WTC11 (cell line): ENCODE results near the gene ASMTL. TPM values are rescaled to one million over a fixed set of nuclear protein-coding genes. Genes with fewer than 3 reads are reported as not detected.

Experiments used
- ATAC-seq: fragments of 200-7000 bp; cut with Tn5 transposase; 2 replicates; pipeline ENCODE4 v1.10.0; 2021; ENCODE audit warnings: mild to moderate bottlenecking, moderate library complexity
- CTCF ChIA-PET: fragments of 300-600 bp; sonication (Branson Sonifier 250); formaldehyde crosslinking; loops from one replicate; lab custom pipeline; 2021; ENCODE audit warnings: antibody characterized with exemption; lab: Charles Lee
- POLR2A ChIA-PET: fragments of 350-600 bp; sonication (Branson Sonifier 250); formaldehyde crosslinking; loops from one replicate; lab custom pipeline; 2021; ENCODE audit warnings: antibody characterized with exemption; lab: Charles Lee
- DNase-seq: peaks from one replicate; pipeline ENCODE4 v3.0.0; 2021; ENCODE audit warnings: low spot score
- H3K27ac Mint-ChIP-seq: 2 replicates; pipeline ENCODE4 v1.8.0; 2021; ENCODE audit warnings: mixed read lengths
- H3K27me3 Mint-ChIP-seq: 2 replicates; pipeline ENCODE4 v1.8.0; 2021; ENCODE audit warnings: low read depth, mild to moderate bottlenecking, moderate library complexity, mixed read lengths
- H3K36me3 Mint-ChIP-seq: 2 replicates; pipeline ENCODE4 v1.8.0; 2021; ENCODE audit warnings: mixed read lengths
- H3K4me1 Mint-ChIP-seq: 2 replicates; pipeline ENCODE4 v1.8.0; 2022; ENCODE audit warnings: mixed read lengths
- H3K4me3 Mint-ChIP-seq: 2 replicates; pipeline ENCODE4 v1.8.0; 2021; ENCODE audit warnings: mild to moderate bottlenecking, moderate library complexity, mixed read lengths
- H3K9me3 Mint-ChIP-seq: 2 replicates; pipeline ENCODE4 v1.8.0; 2021; ENCODE audit warnings: mixed read lengths
- NR3C1 ChIP-seq: sonication (generic); formaldehyde crosslinking; conservative IDR thresholded peaks from 2 replicates; pipeline ENCODE4 v1.8.1; 2023; ENCODE audit warnings: low read depth, mild to moderate bottlenecking, missing genetic modification reagents
- TEAD4 ChIP-seq: sonication (generic); formaldehyde crosslinking; IDR thresholded peaks from 2 replicates; pipeline ENCODE4 v1.8.0; 2022; ENCODE audit warnings: mild to moderate bottlenecking, missing genetic modification reagents
- ZNF121 ChIP-seq: sonication (generic); formaldehyde crosslinking; IDR thresholded peaks from 2 replicates; pipeline ENCODE4 v1.8.0; 2023; ENCODE audit warnings: missing genetic modification reagents
- ZNF138 ChIP-seq: sonication (generic); formaldehyde crosslinking; conservative IDR thresholded peaks from 2 replicates; pipeline ENCODE4 v1.8.1; 2022; ENCODE audit warnings: mild to moderate bottlenecking, moderate library complexity, missing genetic modification reagents
- ZNF263 ChIP-seq: sonication (generic); formaldehyde crosslinking; IDR thresholded peaks from 2 replicates; pipeline ENCODE4 v1.8.1; 2022; ENCODE audit warnings: low read depth, mild to moderate bottlenecking, moderate library complexity, missing genetic modification reagents
- ZNF423 ChIP-seq: fragments of 250-450 bp; sonication (Bioruptor Pico); IDR thresholded peaks from 2 replicates; pipeline ENCODE4 v2.1.2; 2022; ENCODE audit warnings: mild to moderate bottlenecking, moderate library complexity
- total RNA-seq: library from RNA; stranded (reverse); gene quantifications from 3 replicates; pipeline ENCODE4 v1.2.3, GENCODE V29; 2021
- TF ChIP-seq, protein P1 (sequence below): fragments of 250-450 bp; sonication (Bioruptor Pico); IDR thresholded peaks from 2 replicates; pipeline ENCODE4 v1.9.0; 2021; ENCODE audit warnings: mild to moderate bottlenecking, borderline replicate concordance
- TF ChIP-seq, protein P2 (sequence below): sonication (generic); formaldehyde crosslinking; IDR thresholded peaks from 2 replicates; pipeline ENCODE4 v1.8.0; 2023; ENCODE audit warnings: mild to moderate bottlenecking, missing genetic modification reagents
- TF ChIP-seq, protein P3 (sequence below): sonication (generic); formaldehyde crosslinking; IDR thresholded peaks from 2 replicates; pipeline ENCODE4 v1.8.1; 2022; ENCODE audit warnings: low read depth, missing genetic modification reagents, borderline replicate concordance
- TF ChIP-seq, protein P4 (sequence below): sonication (generic); formaldehyde crosslinking; IDR thresholded peaks from 2 replicates; pipeline ENCODE4 v1.8.0; 2022; ENCODE audit warnings: mild to moderate bottlenecking, missing genetic modification reagents
- TF ChIP-seq, protein P5 (sequence below): sonication (generic); formaldehyde crosslinking; IDR thresholded peaks from 2 replicates; pipeline ENCODE4 v1.8.1; 2022; ENCODE audit warnings: missing genetic modification reagents, borderline replicate concordance
- TF ChIP-seq, protein P6 (sequence below): sonication (generic); formaldehyde crosslinking; IDR thresholded peaks from 2 replicates; pipeline ENCODE4 v1.8.1; 2023; ENCODE audit warnings: mild to moderate bottlenecking, missing genetic modification reagents, moderate library complexity
- TF ChIP-seq, protein P7 (sequence below): sonication (generic); formaldehyde crosslinking; IDR thresholded peaks from 2 replicates; pipeline ENCODE4 v1.8.1; 2023; ENCODE audit warnings: mild to moderate bottlenecking, missing genetic modification reagents, moderate library complexity

Gene ASMTL
- total RNA-seq, 1 experiment from 2014 or later, result 70.6 TPM

DNA sequence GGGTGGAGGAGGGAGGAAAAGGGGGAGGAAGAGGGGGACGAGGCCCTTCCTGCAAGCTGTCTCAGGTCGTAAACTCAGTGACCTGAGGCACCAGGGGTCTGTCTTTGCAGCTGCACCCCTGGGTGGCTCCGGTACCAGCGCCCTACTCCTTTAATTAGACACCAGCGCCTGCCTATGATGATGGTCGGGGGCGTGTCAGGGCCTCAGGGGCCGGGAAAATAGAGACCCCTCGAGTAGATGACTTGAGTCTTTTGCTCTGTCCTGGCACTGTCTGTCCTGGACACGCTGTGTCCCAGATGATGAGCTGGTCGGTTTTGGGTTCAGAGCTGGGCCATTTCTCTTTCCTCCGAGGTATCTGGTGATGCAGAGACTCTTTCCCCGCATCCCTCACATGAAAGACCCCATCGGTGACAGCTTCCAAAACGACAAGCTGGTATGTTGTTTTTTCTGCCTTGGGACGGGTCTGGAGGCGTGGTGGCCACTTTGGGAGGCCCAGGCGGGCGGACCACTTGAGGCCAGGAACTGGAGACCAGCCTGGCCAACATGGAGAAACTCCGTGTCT, 72.0 kb downstream of the ASMTL start (continued):
- TF ChIP-seq, protein P1, sequence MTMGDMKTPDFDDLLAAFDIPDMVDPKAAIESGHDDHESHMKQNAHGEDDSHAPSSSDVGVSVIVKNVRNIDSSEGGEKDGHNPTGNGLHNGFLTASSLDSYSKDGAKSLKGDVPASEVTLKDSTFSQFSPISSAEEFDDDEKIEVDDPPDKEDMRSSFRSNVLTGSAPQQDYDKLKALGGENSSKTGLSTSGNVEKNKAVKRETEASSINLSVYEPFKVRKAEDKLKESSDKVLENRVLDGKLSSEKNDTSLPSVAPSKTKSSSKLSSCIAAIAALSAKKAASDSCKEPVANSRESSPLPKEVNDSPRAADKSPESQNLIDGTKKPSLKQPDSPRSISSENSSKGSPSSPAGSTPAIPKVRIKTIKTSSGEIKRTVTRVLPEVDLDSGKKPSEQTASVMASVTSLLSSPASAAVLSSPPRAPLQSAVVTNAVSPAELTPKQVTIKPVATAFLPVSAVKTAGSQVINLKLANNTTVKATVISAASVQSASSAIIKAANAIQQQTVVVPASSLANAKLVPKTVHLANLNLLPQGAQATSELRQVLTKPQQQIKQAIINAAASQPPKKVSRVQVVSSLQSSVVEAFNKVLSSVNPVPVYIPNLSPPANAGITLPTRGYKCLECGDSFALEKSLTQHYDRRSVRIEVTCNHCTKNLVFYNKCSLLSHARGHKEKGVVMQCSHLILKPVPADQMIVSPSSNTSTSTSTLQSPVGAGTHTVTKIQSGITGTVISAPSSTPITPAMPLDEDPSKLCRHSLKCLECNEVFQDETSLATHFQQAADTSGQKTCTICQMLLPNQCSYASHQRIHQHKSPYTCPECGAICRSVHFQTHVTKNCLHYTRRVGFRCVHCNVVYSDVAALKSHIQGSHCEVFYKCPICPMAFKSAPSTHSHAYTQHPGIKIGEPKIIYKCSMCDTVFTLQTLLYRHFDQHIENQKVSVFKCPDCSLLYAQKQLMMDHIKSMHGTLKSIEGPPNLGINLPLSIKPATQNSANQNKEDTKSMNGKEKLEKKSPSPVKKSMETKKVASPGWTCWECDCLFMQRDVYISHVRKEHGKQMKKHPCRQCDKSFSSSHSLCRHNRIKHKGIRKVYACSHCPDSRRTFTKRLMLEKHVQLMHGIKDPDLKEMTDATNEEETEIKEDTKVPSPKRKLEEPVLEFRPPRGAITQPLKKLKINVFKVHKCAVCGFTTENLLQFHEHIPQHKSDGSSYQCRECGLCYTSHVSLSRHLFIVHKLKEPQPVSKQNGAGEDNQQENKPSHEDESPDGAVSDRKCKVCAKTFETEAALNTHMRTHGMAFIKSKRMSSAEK (CRISPR knock-in tag), result no peak
- TF ChIP-seq ZNF138 (no peak), TEAD4 (no peak)

DNA sequence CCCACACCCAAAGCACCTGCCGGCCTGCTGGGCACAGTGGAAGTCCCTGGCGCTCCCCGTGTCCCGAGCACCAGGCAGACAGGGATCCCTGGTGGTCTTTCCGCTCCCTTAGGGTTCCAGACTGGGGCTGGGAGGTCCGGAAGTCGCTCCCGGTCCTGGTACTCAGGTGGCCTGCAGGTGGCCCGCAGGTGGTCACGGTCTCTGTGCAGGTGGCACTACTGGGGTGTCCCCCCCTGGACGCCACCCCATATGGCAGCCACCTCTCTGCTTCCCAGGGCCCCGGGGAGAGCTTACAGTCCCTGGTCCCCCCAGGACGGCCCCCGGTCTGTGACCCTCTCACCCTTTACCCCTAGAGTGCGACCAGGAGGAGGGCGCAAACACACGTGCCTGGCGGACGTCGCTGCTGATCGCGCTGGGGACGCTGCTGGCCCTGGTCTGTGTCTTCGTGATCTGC, 74.4 kb downstream of the ASMTL start:
- Mint-ChIP-seq H3K36me3 (peaks cover 3% of the 10 kb centered on the region; the same call in 1 of the 2 replicates), H3K27me3 (no peaks in the 10 kb centered on the region), H3K27ac (no peak overlapping the region), H3K4me3 (no peak overlapping the region), H3K4me1 (peaks cover 8% of the 10 kb centered on the region), H3K9me3 (no peaks in the 10 kb centered on the region)
- DNase-seq, result no peak
- TF ChIP-seq NR3C1 (CRISPR knock-in tag) (no peak), ZNF121 (CRISPR knock-in tag) (no peak), ZNF263 (no peak), ZNF423 (CRISPR knock-in tag) (no peak)
- TF ChIP-seq, protein P2, sequence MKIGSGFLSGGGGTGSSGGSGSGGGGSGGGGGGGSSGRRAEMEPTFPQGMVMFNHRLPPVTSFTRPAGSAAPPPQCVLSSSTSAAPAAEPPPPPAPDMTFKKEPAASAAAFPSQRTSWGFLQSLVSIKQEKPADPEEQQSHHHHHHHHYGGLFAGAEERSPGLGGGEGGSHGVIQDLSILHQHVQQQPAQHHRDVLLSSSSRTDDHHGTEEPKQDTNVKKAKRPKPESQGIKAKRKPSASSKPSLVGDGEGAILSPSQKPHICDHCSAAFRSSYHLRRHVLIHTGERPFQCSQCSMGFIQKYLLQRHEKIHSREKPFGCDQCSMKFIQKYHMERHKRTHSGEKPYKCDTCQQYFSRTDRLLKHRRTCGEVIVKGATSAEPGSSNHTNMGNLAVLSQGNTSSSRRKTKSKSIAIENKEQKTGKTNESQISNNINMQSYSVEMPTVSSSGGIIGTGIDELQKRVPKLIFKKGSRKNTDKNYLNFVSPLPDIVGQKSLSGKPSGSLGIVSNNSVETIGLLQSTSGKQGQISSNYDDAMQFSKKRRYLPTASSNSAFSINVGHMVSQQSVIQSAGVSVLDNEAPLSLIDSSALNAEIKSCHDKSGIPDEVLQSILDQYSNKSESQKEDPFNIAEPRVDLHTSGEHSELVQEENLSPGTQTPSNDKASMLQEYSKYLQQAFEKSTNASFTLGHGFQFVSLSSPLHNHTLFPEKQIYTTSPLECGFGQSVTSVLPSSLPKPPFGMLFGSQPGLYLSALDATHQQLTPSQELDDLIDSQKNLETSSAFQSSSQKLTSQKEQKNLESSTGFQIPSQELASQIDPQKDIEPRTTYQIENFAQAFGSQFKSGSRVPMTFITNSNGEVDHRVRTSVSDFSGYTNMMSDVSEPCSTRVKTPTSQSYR (CRISPR knock-in tag), result no peak
- TF ChIP-seq, protein P3, sequence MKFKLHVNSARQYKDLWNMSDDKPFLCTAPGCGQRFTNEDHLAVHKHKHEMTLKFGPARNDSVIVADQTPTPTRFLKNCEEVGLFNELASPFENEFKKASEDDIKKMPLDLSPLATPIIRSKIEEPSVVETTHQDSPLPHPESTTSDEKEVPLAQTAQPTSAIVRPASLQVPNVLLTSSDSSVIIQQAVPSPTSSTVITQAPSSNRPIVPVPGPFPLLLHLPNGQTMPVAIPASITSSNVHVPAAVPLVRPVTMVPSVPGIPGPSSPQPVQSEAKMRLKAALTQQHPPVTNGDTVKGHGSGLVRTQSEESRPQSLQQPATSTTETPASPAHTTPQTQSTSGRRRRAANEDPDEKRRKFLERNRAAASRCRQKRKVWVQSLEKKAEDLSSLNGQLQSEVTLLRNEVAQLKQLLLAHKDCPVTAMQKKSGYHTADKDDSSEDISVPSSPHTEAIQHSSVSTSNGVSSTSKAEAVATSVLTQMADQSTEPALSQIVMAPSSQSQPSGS, result no peak
- TF ChIP-seq, protein P4, sequence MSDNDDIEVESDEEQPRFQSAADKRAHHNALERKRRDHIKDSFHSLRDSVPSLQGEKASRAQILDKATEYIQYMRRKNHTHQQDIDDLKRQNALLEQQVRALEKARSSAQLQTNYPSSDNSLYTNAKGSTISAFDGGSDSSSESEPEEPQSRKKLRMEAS (CRISPR knock-in tag), result no peak
- TF ChIP-seq, protein P5, sequence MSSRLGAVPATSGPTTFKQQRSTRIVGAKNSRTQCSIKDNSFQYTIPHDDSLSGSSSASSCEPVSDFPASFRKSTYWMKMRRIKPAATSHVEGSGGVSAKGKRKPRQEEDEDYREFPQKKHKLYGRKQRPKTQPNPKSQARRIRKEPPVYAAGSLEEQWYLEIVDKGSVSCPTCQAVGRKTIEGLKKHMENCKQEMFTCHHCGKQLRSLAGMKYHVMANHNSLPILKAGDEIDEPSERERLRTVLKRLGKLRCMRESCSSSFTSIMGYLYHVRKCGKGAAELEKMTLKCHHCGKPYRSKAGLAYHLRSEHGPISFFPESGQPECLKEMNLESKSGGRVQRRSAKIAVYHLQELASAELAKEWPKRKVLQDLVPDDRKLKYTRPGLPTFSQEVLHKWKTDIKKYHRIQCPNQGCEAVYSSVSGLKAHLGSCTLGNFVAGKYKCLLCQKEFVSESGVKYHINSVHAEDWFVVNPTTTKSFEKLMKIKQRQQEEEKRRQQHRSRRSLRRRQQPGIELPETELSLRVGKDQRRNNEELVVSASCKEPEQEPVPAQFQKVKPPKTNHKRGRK (CRISPR knock-in tag), result no peak
- TF ChIP-seq, protein P6, sequence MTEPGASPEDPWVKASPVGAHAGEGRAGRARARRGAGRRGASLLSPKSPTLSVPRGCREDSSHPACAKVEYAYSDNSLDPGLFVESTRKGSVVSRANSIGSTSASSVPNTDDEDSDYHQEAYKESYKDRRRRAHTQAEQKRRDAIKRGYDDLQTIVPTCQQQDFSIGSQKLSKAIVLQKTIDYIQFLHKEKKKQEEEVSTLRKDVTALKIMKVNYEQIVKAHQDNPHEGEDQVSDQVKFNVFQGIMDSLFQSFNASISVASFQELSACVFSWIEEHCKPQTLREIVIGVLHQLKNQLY, result no peak
- TF ChIP-seq, protein P7, sequence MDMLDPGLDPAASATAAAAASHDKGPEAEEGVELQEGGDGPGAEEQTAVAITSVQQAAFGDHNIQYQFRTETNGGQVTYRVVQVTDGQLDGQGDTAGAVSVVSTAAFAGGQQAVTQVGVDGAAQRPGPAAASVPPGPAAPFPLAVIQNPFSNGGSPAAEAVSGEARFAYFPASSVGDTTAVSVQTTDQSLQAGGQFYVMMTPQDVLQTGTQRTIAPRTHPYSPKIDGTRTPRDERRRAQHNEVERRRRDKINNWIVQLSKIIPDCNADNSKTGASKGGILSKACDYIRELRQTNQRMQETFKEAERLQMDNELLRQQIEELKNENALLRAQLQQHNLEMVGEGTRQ (CRISPR knock-in tag), result no peak
- CTCF ChIA-PET, result no interaction called here
- no peak for ATAC-seq
- POLR2A ChIA-PET, result no interaction called here
